Stimulated activated CD4-positive, alpha-beta T cell treated with anti-CD3 and anti-CD28 coated beads, Interleukin-1b, Interleukin-23, amount 100 ng/mL, for 24 hours (primary cell): ENCODE data around the gene CTU2.

ENCODE experiments used
- DNase-seq, 4 experiments: peaks; one replicate each; pipeline ENCODE4 v3.0.0-alpha.2; 2020; ENCODE audit warnings: low read depth in 4 of 4, low spot score in 1 of 4

CTU2 gene

GRCh38 chr16:88741368-88741767 is 35.1 kb downstream of the CTU2 start:
- no peak for DNase-seq

- no peak for DNase-seq
These were observed 36.7 kb downstream of the CTU2 start for GRCh38 chr16:88742896-88743605.

- DNase-seq: peak; percentile 64 to 70 (median 65)
These were observed 37.6 kb downstream of the CTU2 start for GRCh38 chr16:88743693-88744576.

- no peak for DNase-seq
These were observed 38.5 kb downstream of the CTU2 start for GRCh38 chr16:88744577-88745521.

- no peak for DNase-seq
These were observed 40.2 kb downstream of the CTU2 start for GRCh38 chr16:88746506-88746905.

- no peak for DNase-seq
These were observed 41.4 kb downstream of the CTU2 start for GRCh38 chr16:88747588-88748301.

- no peak for DNase-seq
These were observed 42.1 kb downstream of the CTU2 start for GRCh38 chr16:88748364-88748763.

- DNase-seq: no peak
These were observed 43.1 kb downstream of the CTU2 start for GRCh38 chr16:88749358-88749757.

- DNase-seq: no peak
These were observed 44.6 kb downstream of the CTU2 start for GRCh38 chr16:88750854-88751253.

GRCh38 chr16:88752386-88753002 is 46.2 kb downstream of the CTU2 start:
- DNase-seq: no peak

- no peak for DNase-seq
These were observed 46.9 kb downstream of the CTU2 start for GRCh38 chr16:88753191-88753590.

GRCh38 chr16:88753602-88754001 is 47.3 kb downstream of the CTU2 start:
- DNase-seq: no peak

GRCh38 chr16:88754109-88754911 is 48.0 kb downstream of the CTU2 start:
- DNase-seq: no peak

GRCh38 chr16:88754912-88755744 is 48.8 kb downstream of the CTU2 start:
- no peak for DNase-seq

- no peak for DNase-seq
These were observed 49.6 kb downstream of the CTU2 start for GRCh38 chr16:88755745-88756443.

GRCh38 chr16:88758227-88758943 is 52.1 kb downstream of the CTU2 start:
- no peak for DNase-seq

- DNase-seq: no peak
These were observed 52.6 kb downstream of the CTU2 start for GRCh38 chr16:88758944-88759244.
